Lung (tissue), 12 donors: ENCODE results near the gene TMEM192. TPM values are rescaled to one million over a fixed set of nuclear protein-coding genes. Genes with fewer than 3 reads are reported as not detected.

Experiments
- ATAC-seq: fragments of 200-7000 bp; cut with Tn5 transposase; one replicate; pipeline ENCODE4 v1.9.1; 2020; ENCODE audit warnings: moderate number of reproducible peaks; ENCODE audit not compliant: insufficient read depth, low FRiP score
- DNase-seq, 3 donors: peaks; one replicate each; pipeline ENCODE4 v3.0.0-alpha.2; 2013 to 2017
- H3K27ac ChIP-seq, 2 donors: one replicate each; pipeline ENCODE4 v1.5.1; 2013; ENCODE audit warnings: mild to moderate bottlenecking in 2 of 2, moderate library complexity in 2 of 2, control low read depth in 1 of 2, inconsistent platforms in 1 of 2, low read depth in 1 of 2, low read length in 1 of 2
- H3K27me3 ChIP-seq, 3 donors: one replicate each; pipeline ENCODE4 v1.5.1; 2013; ENCODE audit warnings: low read length in 2 of 3; ENCODE audit not compliant: control insufficient read depth in 3 of 3, insufficient read depth in 3 of 3
- H3K36me3 ChIP-seq, 4 donors: one replicate each; pipeline ENCODE4 v1.5.1; 2013; ENCODE audit warnings: low read length in 4 of 4, mild to moderate bottlenecking in 1 of 4, moderate library complexity in 1 of 4; ENCODE audit not compliant: control insufficient read depth in 4 of 4, insufficient read depth in 4 of 4
- H3K4me1 ChIP-seq, 5 donors: one replicate each; pipeline ENCODE4 v1.5.1; 2013; ENCODE audit warnings: low read length in 5 of 5, mild to moderate bottlenecking in 2 of 5, moderate library complexity in 1 of 5; ENCODE audit not compliant: control insufficient read depth in 5 of 5, insufficient read depth in 5 of 5
- H3K4me3 ChIP-seq: one replicate; pipeline ENCODE4 v1.5.1; 2013; ENCODE audit warnings: mild to moderate bottlenecking, control low read depth, moderate library complexity
- H3K9ac ChIP-seq, 2 donors: one replicate each; pipeline ENCODE4 v1.5.1; 2013; ENCODE audit warnings: low read length in 2 of 2, control low read depth in 1 of 2; ENCODE audit not compliant: insufficient read depth in 1 of 2
- H3K9me3 ChIP-seq, 4 donors: one replicate each; pipeline ENCODE4 v1.5.1; 2013; ENCODE audit warnings: low read length in 3 of 4, mild to moderate bottlenecking in 1 of 4, moderate library complexity in 1 of 4; ENCODE audit not compliant: control insufficient read depth in 4 of 4, insufficient read depth in 3 of 4
- CTCF ChIP-seq: IDR thresholded peaks from 2 replicates; pipeline ENCODE4 v1.5.1; 2012; ENCODE audit warnings: mild to moderate bottlenecking; ENCODE audit errors: control extremely low read depth, extremely low read depth
- WGBS, 2 donors: extraction: QIAGEN DNeasy Blood & Tissue Kit; methylation state at CpG; one replicate each; pipeline ENCODE4 v1.1.7; 2013; 5-methylcytosine and 5-hydroxymethylcytosine counted together
- polyA plus RNA-seq, 2 donors: library from polyadenylated mRNA; stranded (reverse); fragments of 200-250 nt; gene quantifications; one replicate each; pipeline ENCODE4 v1.2.1, GENCODE V29; 2013
- total RNA-seq, 2 donors: library from RNA; depleted of rRNA in 1 of 2; stranded (reverse); fragments of >200 nt in 1 of 2; gene quantifications; one replicate each; pipeline ENCODE4 v1.2.1, GENCODE V29; 2014 to 2021
- donor health status: control.
- donor health status: control.
- donor health status: Bipolar disorder and iron deficiency.
- donor health status: healthy.
- donor health status: DM: yes; HTN: yes; CAD: no.

TMEM192 gene
- total and polyA plus RNA-seq, 4 donors, result 8.9 to 16.4 (median 15.2) TPM

- 63 to 80% methylated on average over 6 of the region's 6 CpGs for WGBS, 2 donors
- Histone ChIP-seq H3K9me3 (no peaks in the 10 kb centered on the region), H3K36me3 (no peaks in the 10 kb centered on the region), H3K9ac (no peak within 1 kb of the TSS), H3K4me1 (peaks cover 0 to 2% (median 0%) of the 10 kb centered on the region in 5 donors), H3K4me3 (no peak within 1 kb of the TSS), H3K27me3 (no peaks in the 10 kb centered on the region), H3K27ac (no peak within 1 kb of the TSS)
- no peak for ATAC-seq
- peak in 1 of 3 donors; percentile 9 for DNase-seq
- no peak for TF ChIP-seq CTCF
Observed at GRCh38 chr4:165053645-165054044, 59.0 kb downstream of the TMEM192 start, which contains the start of gene TRIM75. TSS of gene TRIM75 (plus strand) at chr4:165053866. CDS start at chr4:165059148, 5,282 bp downstream.

- no peak for TF ChIP-seq CTCF
- Histone ChIP-seq H3K4me3 (no peak overlapping the region), H3K27me3 (no peaks in the 10 kb centered on the region), H3K9me3 (no peaks in the 10 kb centered on the region), H3K4me1 (peaks cover 0 to 2% (median 0%) of the 10 kb centered on the region in 5 donors), H3K27ac (no peak overlapping the region), H3K9ac (no peak overlapping the region), H3K36me3 (no peaks in the 10 kb centered on the region)
- ATAC-seq (no peak), DNase-seq (no peak)
- WGBS, 2 donors, result 76 to 81% methylated on average over 3 of the region's 3 CpGs
Observed at GRCh38 chr4:165052627-165053026, 60.0 kb downstream of the TMEM192 start.

GRCh38 chr4:165048170-165048569 lies 64.5 kb downstream of the TMEM192 start:
- no peak overlapping the region for H3K27ac ChIP-seq
- DNase-seq (no peak), ATAC-seq (no peak)
- no peaks in the 10 kb centered on the region for H3K27me3 ChIP-seq
- no peaks in the 10 kb centered on the region for H3K4me1 ChIP-seq
- no peak overlapping the region for H3K9ac ChIP-seq
- WGBS, 2 donors, result 79 to 92% methylated on average over 5 of the region's 5 CpGs
- H3K4me3 ChIP-seq, result no peak overlapping the region
- H3K9me3 ChIP-seq, result no peaks in the 10 kb centered on the region
- H3K36me3 ChIP-seq, result no peaks in the 10 kb centered on the region
- no peak for TF ChIP-seq CTCF

- no peak for TF ChIP-seq CTCF
- H3K36me3 ChIP-seq, result no peaks in the 10 kb centered on the region
Observed at GRCh38 chr4:165031436-165032211, 81.0 kb downstream of the TMEM192 start, which contains the start of gene TRIM60. TSS of gene TRIM60 (plus strand) at chr4:165031999. CDS start at chr4:165040073, 8,074 bp downstream.

More at GRCh38 chr4:165031436-165032211, 81.0 kb downstream of the TMEM192 start, which contains the start of gene TRIM60:
- H3K4me3 ChIP-seq, result no peak within 1 kb of the TSS
- H3K9ac ChIP-seq, result no peak within 1 kb of the TSS
- H3K27me3 ChIP-seq, result no peaks in the 10 kb centered on the region
- DNase-seq (no peak), ATAC-seq (no peak)
- WGBS, 2 donors, result 94 to 97% methylated on average over 41 of the region's 41 CpGs
- peaks cover 0 to 4% (median 0%) of the 10 kb centered on the region in 4 donors for H3K9me3 ChIP-seq
- H3K27ac ChIP-seq, result no peak within 1 kb of the TSS
- no peaks in the 10 kb centered on the region for H3K4me1 ChIP-seq
